Adipocyte (in vitro differentiated cells): ENCODE results near the gene ERBB3.

Experiments used
- DNase-seq: peaks from one replicate; pipeline ENCODE4 v3.0.0-alpha.2; 2015; ENCODE audit warnings: low read depth
- H3K27me3 ChIP-seq: replicated peaks from 2 replicates; pipeline ENCODE4 v1.7.0; 2013; ENCODE audit warnings: mild to moderate bottlenecking, low read length, moderate library complexity; ENCODE audit not compliant: control insufficient read depth, insufficient read depth
- H3K36me3 ChIP-seq: 2 replicates; pipeline ENCODE4 v1.7.0; 2013; ENCODE audit warnings: low read length, mild to moderate bottlenecking, moderate library complexity; ENCODE audit not compliant: control insufficient read depth, insufficient read depth, severe bottlenecking
- H3K4me1 ChIP-seq: 2 replicates; pipeline ENCODE4 v1.7.0; 2013; ENCODE audit warnings: mild to moderate bottlenecking, low read length, moderate library complexity; ENCODE audit not compliant: control insufficient read depth, insufficient read depth
- H3K4me3 ChIP-seq: 2 replicates; pipeline ENCODE4 v1.7.0; 2013; ENCODE audit warnings: mild to moderate bottlenecking, low read length, moderate library complexity
- H3K9ac ChIP-seq: 2 replicates; pipeline ENCODE4 v1.7.0; 2013; ENCODE audit warnings: mild to moderate bottlenecking, low read length, moderate library complexity
- H3K9me3 ChIP-seq: 2 replicates; pipeline ENCODE4 v1.7.0; 2013; ENCODE audit warnings: mild to moderate bottlenecking, low read length, moderate library complexity; ENCODE audit not compliant: control insufficient read depth

ERBB3 gene

GRCh38 chr12:56143217-56143616, 63.3 kb downstream of the ERBB3 start:
- no peak for DNase-seq
- no peak overlapping the region for H3K9ac ChIP-seq
- H3K27me3 ChIP-seq, result no peaks in the 10 kb centered on the region
- H3K4me3 ChIP-seq, result no peak overlapping the region
- H3K9me3 ChIP-seq, result no peaks in the 10 kb centered on the region
- peaks cover 65% of the 10 kb centered on the region for H3K36me3 ChIP-seq
- H3K4me1 ChIP-seq, result peaks cover 39% of the 10 kb centered on the region

- H3K9me3 ChIP-seq, result no peaks in the 10 kb centered on the region
- no peak overlapping the region for H3K4me3 ChIP-seq
- peaks cover 44% of the 10 kb centered on the region for H3K4me1 ChIP-seq
- H3K36me3 ChIP-seq, result peaks cover 58% of the 10 kb centered on the region
- DNase-seq, result no peak
- H3K27me3 ChIP-seq, result no peaks in the 10 kb centered on the region
- no peak overlapping the region for H3K9ac ChIP-seq
Measured at GRCh38 chr12:56143870-56144269, 63.9 kb downstream of the ERBB3 start.

GRCh38 chr12:56145217-56145616, 65.3 kb downstream of the ERBB3 start:
- peaks cover 45% of the 10 kb centered on the region for H3K36me3 ChIP-seq
- no peak overlapping the region for H3K9ac ChIP-seq
- no peaks in the 10 kb centered on the region for H3K27me3 ChIP-seq
- no peaks in the 10 kb centered on the region for H3K9me3 ChIP-seq
- no peak overlapping the region for H3K4me3 ChIP-seq
- H3K4me1 ChIP-seq, result peaks cover 44% of the 10 kb centered on the region
- DNase-seq, result no peak

GRCh38 chr12:56146492-56147460, 66.8 kb downstream of the ERBB3 start:
- no peak for DNase-seq
- Histone ChIP-seq H3K27me3 (no peaks in the 10 kb centered on the region), H3K36me3 (peaks cover 32% of the 10 kb centered on the region), H3K9ac (peak overlapping the region; percentile 68), H3K9me3 (no peaks in the 10 kb centered on the region), H3K4me1 (peaks cover 56% of the 10 kb centered on the region), H3K4me3 (no peak overlapping the region)

GRCh38 chr12:56150563-56150962, 70.6 kb downstream of the ERBB3 start:
- Histone ChIP-seq H3K36me3 (no peaks in the 10 kb centered on the region), H3K4me1 (peaks cover 50% of the 10 kb centered on the region), H3K9me3 (no peaks in the 10 kb centered on the region), H3K9ac (peak overlapping the region; percentile 1), H3K27me3 (no peaks in the 10 kb centered on the region), H3K4me3 (no peak overlapping the region)
- DNase-seq, result peak; percentile 56

- peak; percentile 29 for DNase-seq
- H3K4me1 ChIP-seq, result peaks cover 42% of the 10 kb centered on the region
- H3K9me3 ChIP-seq, result no peaks in the 10 kb centered on the region
- H3K27me3 ChIP-seq, result no peaks in the 10 kb centered on the region
- peak overlapping the region; percentile 95 for H3K9ac ChIP-seq
- H3K36me3 ChIP-seq, result no peaks in the 10 kb centered on the region
- peak overlapping the region; percentile 92 for H3K4me3 ChIP-seq
Measured at GRCh38 chr12:56151672-56152131, 71.7 kb downstream of the ERBB3 start.

- no peaks in the 10 kb centered on the region for H3K36me3 ChIP-seq
- H3K27me3 ChIP-seq, result no peaks in the 10 kb centered on the region
- peak within 1 kb of the TSS; percentile 92 for H3K4me3 ChIP-seq
- no peaks in the 10 kb centered on the region for H3K9me3 ChIP-seq
- peak; percentile 98 for DNase-seq
- H3K9ac ChIP-seq, result peak within 1 kb of the TSS; percentile 95
- peaks cover 38% of the 10 kb centered on the region for H3K4me1 ChIP-seq
Measured at GRCh38 chr12:56152132-56152755, 72.3 kb downstream of the ERBB3 start, which contains the start of gene MYL6B. Gene MYL6B (plus strand): TSS chr12:56152587. CDS start chr12:56153919, 1,332 bp downstream.
